Endothelial cell of umbilical vein (primary cell): Measurements from ENCODE around the gene SELENON. TPM values are rescaled to one million over a fixed set of nuclear protein-coding genes. Genes with fewer than 3 reads are reported as not detected.

Experiments used
- BruUV-seq: library from RNA; stranded (reverse); fragments of 400-500 nt; replicated peaks from 2 replicates; lab custom pipeline; 2021; lab: Mats Ljungman, UMichigan
- CTCF ChIA-PET: fragments of 300-600, 350-600 bp; sonication (Branson Sonifier 250); formaldehyde crosslinking; loops from one replicate; lab custom pipeline; 2021; ENCODE audit warnings: antibody characterized with exemption, inconsistent platforms; lab: Charles Lee
- POLR2A ChIA-PET: fragments of 300-600, 350-600 bp; sonication (Branson Sonifier 250); formaldehyde crosslinking; loops from one replicate; lab custom pipeline; 2021; ENCODE audit warnings: antibody characterized with exemption, inconsistent platforms; lab: Charles Lee
- DNase-seq: peaks from one replicate; pipeline ENCODE4 v3.0.0-alpha.2; 2011; ENCODE audit warnings: low read depth, low spot score
- FAIRE-seq: peaks from 2 replicates; lab custom pipeline; 2011; peaks lifted over from hg19 to GRCh38; lab: Jason Lieb, UNC
- H2AFZ ChIP-seq: 2 replicates; pipeline ENCODE4 v1.6.0; 2012; ENCODE audit warnings: low read depth, low read length, control low read depth, inconsistent platforms
- H3K27ac ChIP-seq: 2 replicates; pipeline ENCODE4 v1.5.1; 2011; ENCODE audit warnings: low read depth, mild to moderate bottlenecking, control low read depth, low read length, moderate library complexity; ENCODE audit not compliant: insufficient read depth
- H3K27me3 ChIP-seq, 2 experiments: 2 replicates each; pipeline versions ENCODE4 v1.6.0 to v1.6.1; 2011; ENCODE audit warnings: low read length in 2 of 2, mixed read lengths in 1 of 2; ENCODE audit not compliant: control insufficient read depth in 2 of 2, insufficient read depth in 2 of 2
- H3K36me3 ChIP-seq, 2 experiments: 2 replicates in 1 of 2; 3 replicates in 1 of 2; pipeline ENCODE4 v1.5.1; 2011; ENCODE audit warnings: low read length in 2 of 2, mild to moderate bottlenecking in 1 of 2, moderate library complexity in 1 of 2; ENCODE audit not compliant: control insufficient read depth in 2 of 2, insufficient read depth in 2 of 2; ENCODE audit errors: extremely low read depth in 1 of 2
- H3K4me1 ChIP-seq: 3 replicates; pipeline ENCODE4 v1.5.1; 2011; ENCODE audit warnings: mild to moderate bottlenecking, low read length; ENCODE audit not compliant: control insufficient read depth, insufficient read depth; ENCODE audit errors: extremely low read depth
- H3K4me2 ChIP-seq: 2 replicates; pipeline ENCODE4 v1.6.1; 2011; ENCODE audit warnings: low read length, control low read depth, mixed read lengths; ENCODE audit not compliant: insufficient read depth
- H3K4me3 ChIP-seq, 3 experiments: fragments of 200-600 bp in 1 of 3; sonication (generic), shearing (Covaris generic) in 1 of 3; replicated peaks in 1 of 3; 2 replicates each; pipeline ENCODE4 v1.5.1; 2011 to 2016; ENCODE audit warnings: control low read depth in 3 of 3, low read length in 3 of 3, mild to moderate bottlenecking in 2 of 3, inconsistent platforms in 1 of 3, low read depth in 1 of 3, moderate library complexity in 1 of 3; ENCODE audit not compliant: insufficient read depth in 1 of 3
- H3K79me2 ChIP-seq: 2 replicates; pipeline ENCODE4 v1.6.0; 2012; ENCODE audit warnings: low read length, inconsistent platforms; ENCODE audit not compliant: control insufficient read depth, insufficient read depth
- H3K9ac ChIP-seq: replicated peaks from 2 replicates; pipeline ENCODE3; 2011; ENCODE audit warnings: low read length, control low read depth; ENCODE audit not compliant: insufficient read depth; ENCODE audit errors: extremely low read depth
- H3K9me1 ChIP-seq: replicated peaks from 3 replicates; pipeline ENCODE4 v1.6.0; 2011; ENCODE audit warnings: mild to moderate bottlenecking, low read length; ENCODE audit not compliant: control insufficient read depth, insufficient read depth; ENCODE audit errors: extremely low read depth
- H3K9me3 ChIP-seq: replicated peaks from 2 replicates; pipeline ENCODE4 v1.5.1; 2012; ENCODE audit warnings: low read length, inconsistent platforms; ENCODE audit not compliant: control insufficient read depth, insufficient read depth
- H4K20me1 ChIP-seq: replicated peaks from 2 replicates; pipeline ENCODE3; 2011; ENCODE audit warnings: mild to moderate bottlenecking, low read length; ENCODE audit not compliant: control insufficient read depth, insufficient read depth; ENCODE audit errors: extremely low read depth
- EZH2 ChIP-seq: IDR thresholded peaks from 2 replicates; pipeline ENCODE4 v1.6.1; 2012; ENCODE audit warnings: borderline replicate concordance, low read depth, mild to moderate bottlenecking, moderate library complexity, low read length, inconsistent platforms; ENCODE audit not compliant: severe bottlenecking
- FOS ChIP-seq: IDR thresholded peaks from 2 replicates; pipeline ENCODE4 v1.6.1; 2011; ENCODE audit warnings: mild to moderate bottlenecking, low read length, moderate library complexity, borderline replicate concordance; ENCODE audit not compliant: insufficient read depth
- GATA2 ChIP-seq: IDR thresholded peaks from 2 replicates; pipeline ENCODE4 v1.7.0; 2011; ENCODE audit warnings: low read depth, mild to moderate bottlenecking, moderate library complexity, mixed read lengths, low read length; ENCODE audit not compliant: insufficient read length, insufficient read depth
- JUN ChIP-seq: IDR thresholded peaks from 2 replicates; pipeline ENCODE4 v1.6.1; 2011; ENCODE audit warnings: borderline replicate concordance, low read depth; ENCODE audit not compliant: insufficient read length, insufficient read depth
- MAX ChIP-seq: IDR thresholded peaks from 2 replicates; pipeline ENCODE4 v1.6.1; 2011; ENCODE audit not compliant: insufficient read depth, insufficient read length
- MYC ChIP-seq: IDR thresholded peaks from one replicate; pipeline ENCODE4 v1.6.1; 2011; ENCODE audit warnings: mild to moderate bottlenecking, low read depth, low read length
- POLR2A ChIP-seq: IDR thresholded peaks from 2 replicates; pipeline ENCODE4 v1.6.1; 2012; ENCODE audit warnings: low read depth, mild to moderate bottlenecking, control low read depth, low read length
- POLR2AphosphoS5 ChIP-seq: IDR thresholded peaks from 2 replicates; pipeline ENCODE4 v1.6.1; 2012; ENCODE audit warnings: low read depth, mild to moderate bottlenecking, control low read depth, low read length, moderate library complexity; ENCODE audit not compliant: insufficient read depth
- dilution Hi-C: fragments of 300-500 bp; cut with MboI; formaldehyde crosslinking; loops from one replicate; pipeline ENCODE4 v1.15.0; 2019; ENCODE audit warnings: low sequenced_read_pairs; ENCODE audit not compliant: extremely low pct_ligation_motif_present
- intact Hi-C: fragments of 100-400 bp; cut with micrococcal nuclease; formaldehyde crosslinking; loops from one replicate; pipeline ENCODE4 v1.10.0; 2022
- polyA plus RNA-seq, 4 experiments: library from polyadenylated mRNA; depleted of rRNA in 3 of 4; stranded (reverse) in 3 of 4; unstranded in 1 of 4; fragments of >200 nt; gene quantifications; 2 replicates each; pipeline versions ENCODE4 v1.2.1 to v1.2.3, GENCODE V29; 2011 to 2012; ENCODE audit warnings: missing spikeins in 1 of 4
- total RNA-seq: library from RNA; stranded (reverse); gene quantifications from 2 replicates; pipeline ENCODE4 v1.2.3, GENCODE V29; 2021
- TF ChIP-seq, protein P1 (sequence below), 2 donors: IDR thresholded peaks; 1 replicate in 1 of 2; 2 replicates in 1 of 2; pipeline ENCODE4 v1.5.1; 2011; ENCODE audit warnings: low read length in 2 of 2, mild to moderate bottlenecking in 2 of 2, moderate library complexity in 2 of 2, control low read depth in 1 of 2, inconsistent platforms in 1 of 2, low read depth in 1 of 2; ENCODE audit not compliant: insufficient read depth in 1 of 2; ENCODE audit errors: extremely low read depth in 1 of 2

The SELENON gene
- total and polyA plus RNA-seq, 2 donors (not counting 3 experiments of a cell fraction or from before 2014, with no cell fraction given) = 117 to 182 TPM

DNA sequence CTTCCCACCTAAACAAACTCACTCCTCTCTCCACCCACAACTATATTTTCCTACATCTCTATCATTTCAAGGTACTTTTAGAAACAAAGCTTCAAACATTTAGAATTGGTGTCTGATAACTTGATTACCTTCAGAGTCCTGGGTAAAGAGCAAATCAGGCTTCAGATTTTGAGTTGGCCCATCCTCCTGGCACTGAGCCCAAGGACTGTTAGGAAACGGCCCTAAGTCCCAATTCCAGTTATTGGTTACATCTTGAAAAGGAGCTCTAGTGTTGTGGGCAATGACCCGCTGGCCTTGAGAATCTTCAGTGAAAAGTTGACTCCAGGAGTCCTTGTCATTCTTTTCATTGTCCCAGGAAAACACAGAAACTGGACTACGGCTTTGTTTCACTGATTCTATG is 34.9 kb downstream of the SELENON start:
- TF ChIP-seq FOS (no peak), EZH2 (no peak), POLR2AphosphoS5 (no peak), JUN (no peak), MAX (no peak), POLR2A (no peak), GATA2 (no peak), MYC (no peak)
- TF ChIP-seq, protein P1, sequence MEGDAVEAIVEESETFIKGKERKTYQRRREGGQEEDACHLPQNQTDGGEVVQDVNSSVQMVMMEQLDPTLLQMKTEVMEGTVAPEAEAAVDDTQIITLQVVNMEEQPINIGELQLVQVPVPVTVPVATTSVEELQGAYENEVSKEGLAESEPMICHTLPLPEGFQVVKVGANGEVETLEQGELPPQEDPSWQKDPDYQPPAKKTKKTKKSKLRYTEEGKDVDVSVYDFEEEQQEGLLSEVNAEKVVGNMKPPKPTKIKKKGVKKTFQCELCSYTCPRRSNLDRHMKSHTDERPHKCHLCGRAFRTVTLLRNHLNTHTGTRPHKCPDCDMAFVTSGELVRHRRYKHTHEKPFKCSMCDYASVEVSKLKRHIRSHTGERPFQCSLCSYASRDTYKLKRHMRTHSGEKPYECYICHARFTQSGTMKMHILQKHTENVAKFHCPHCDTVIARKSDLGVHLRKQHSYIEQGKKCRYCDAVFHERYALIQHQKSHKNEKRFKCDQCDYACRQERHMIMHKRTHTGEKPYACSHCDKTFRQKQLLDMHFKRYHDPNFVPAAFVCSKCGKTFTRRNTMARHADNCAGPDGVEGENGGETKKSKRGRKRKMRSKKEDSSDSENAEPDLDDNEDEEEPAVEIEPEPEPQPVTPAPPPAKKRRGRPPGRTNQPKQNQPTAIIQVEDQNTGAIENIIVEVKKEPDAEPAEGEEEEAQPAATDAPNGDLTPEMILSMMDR (IDR thresholded peaks at IDR 0.05; ENCODE audit: extremely low read depth in 1 of 2, insufficient read depth in 1 of 2, low read depth in 1 of 2, low read length in 2 of 2) = no peak
- FAIRE-seq (no peak), DNase-seq (no peak)
- Histone ChIP-seq H3K9me1 (no peaks in the 10 kb centered on the region), H3K4me2 (no peak overlapping the region), H3K27me3 (no peaks in the 10 kb centered on the region), H3K4me1 (peaks cover 5% of the 10 kb centered on the region), H3K27ac (no peak overlapping the region), H4K20me1 (no peaks in the 10 kb centered on the region), H2AFZ (no peak overlapping the region), H3K36me3 (peaks cover 11 to 13% of the 10 kb centered on the region in 2 experiments), H3K4me3 (no peak overlapping the region), H3K9ac (no peak overlapping the region), H3K79me2 (no peaks in the 10 kb centered on the region), H3K9me3 (no peaks in the 10 kb centered on the region)
- dilution Hi-C loops (no loop called here), intact Hi-C loops (no loop called here)
- CTCF ChIA-PET = interaction anchor here (1.0 to 1.2 kb wide), 3 partner anchors 11 to 62 kb away, joined by 3 to 7 read pairs (median 3); no protein-coding TSS in a partner anchor
- no TSS peak for BruUV-seq
- POLR2A ChIA-PET = no interaction called here
